GM12891 (cell line): ENCODE data around the gene CCDC33.

Experiments used
- POLR2A ChIP-seq: IDR thresholded peaks from 2 replicates; pipeline ENCODE4 v1.6.1; 2011; ENCODE audit warnings: low read depth, low read length, control low read depth
- POLR2AphosphoS5 ChIP-seq: IDR thresholded peaks from 2 replicates; pipeline ENCODE4 v1.6.1; 2011; ENCODE audit warnings: low read depth, low read length, control low read depth
- SPI1 ChIP-seq: IDR thresholded peaks from 2 replicates; pipeline ENCODE4 v1.6.1; 2011; ENCODE audit warnings: low read depth, low read length, control low read depth
- TAF1 ChIP-seq: IDR thresholded peaks from 2 replicates; pipeline ENCODE4 v1.6.1; 2011; ENCODE audit warnings: low read depth, low read length, control low read depth

GRCh38 chr15:74259821-74260607, 23.9 kb downstream of the CCDC33 start:
- no peak for TF ChIP-seq POLR2AphosphoS5
- TF ChIP-seq TAF1, result no peak
- no peak for TF ChIP-seq POLR2A
- no peak for TF ChIP-seq SPI1
